Measurements from ENCODE around the gene SLC12A8.

DNA sequence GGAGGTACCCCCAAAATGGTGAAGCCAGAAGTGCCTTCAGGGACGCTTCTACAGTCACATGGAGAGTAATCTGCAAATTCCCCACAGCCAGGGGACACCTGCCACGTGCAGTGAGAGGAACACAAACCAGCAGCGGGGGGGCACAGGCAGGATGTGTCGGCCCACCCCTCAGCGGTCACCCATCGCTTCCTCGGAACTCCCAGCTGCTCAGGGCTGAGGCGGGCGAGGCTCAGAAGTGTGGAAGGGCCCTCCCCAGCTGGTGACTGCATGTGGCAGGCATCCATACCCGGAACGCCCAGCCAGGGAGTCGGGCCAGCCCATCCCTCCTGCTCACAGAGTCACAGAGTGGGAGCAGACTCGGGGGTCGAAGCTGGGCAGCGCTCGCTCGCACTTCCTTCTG is 63.7 kb downstream of the SLC12A8 start:
- TF ChIP-seq, protein P1, sequence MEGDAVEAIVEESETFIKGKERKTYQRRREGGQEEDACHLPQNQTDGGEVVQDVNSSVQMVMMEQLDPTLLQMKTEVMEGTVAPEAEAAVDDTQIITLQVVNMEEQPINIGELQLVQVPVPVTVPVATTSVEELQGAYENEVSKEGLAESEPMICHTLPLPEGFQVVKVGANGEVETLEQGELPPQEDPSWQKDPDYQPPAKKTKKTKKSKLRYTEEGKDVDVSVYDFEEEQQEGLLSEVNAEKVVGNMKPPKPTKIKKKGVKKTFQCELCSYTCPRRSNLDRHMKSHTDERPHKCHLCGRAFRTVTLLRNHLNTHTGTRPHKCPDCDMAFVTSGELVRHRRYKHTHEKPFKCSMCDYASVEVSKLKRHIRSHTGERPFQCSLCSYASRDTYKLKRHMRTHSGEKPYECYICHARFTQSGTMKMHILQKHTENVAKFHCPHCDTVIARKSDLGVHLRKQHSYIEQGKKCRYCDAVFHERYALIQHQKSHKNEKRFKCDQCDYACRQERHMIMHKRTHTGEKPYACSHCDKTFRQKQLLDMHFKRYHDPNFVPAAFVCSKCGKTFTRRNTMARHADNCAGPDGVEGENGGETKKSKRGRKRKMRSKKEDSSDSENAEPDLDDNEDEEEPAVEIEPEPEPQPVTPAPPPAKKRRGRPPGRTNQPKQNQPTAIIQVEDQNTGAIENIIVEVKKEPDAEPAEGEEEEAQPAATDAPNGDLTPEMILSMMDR (conservative IDR thresholded peaks at IDR 0.05): no peak
- TF ChIP-seq ZFX (IDR thresholded peaks at IDR 0.05): no peak

Data from C4-2B (cell line).